H9 (cell line): Measurements from ENCODE around the gene BBS12. TPM values are rescaled to one million over a fixed set of nuclear protein-coding genes. Genes with fewer than 3 reads are reported as not detected.

ENCODE experiments used
- DNase-seq: peaks from one replicate; pipeline ENCODE4 v3.0.0-alpha.2; 2017
- H2AFZ ChIP-seq: one replicate; pipeline ENCODE4 v1.6.1; 2013; ENCODE audit warnings: mild to moderate bottlenecking, low read length, control low read depth, moderate library complexity
- H2AK5ac ChIP-seq: 2 replicates; pipeline ENCODE4 v1.6.1; 2013; ENCODE audit warnings: low read length, control low read depth, mixed read lengths; ENCODE audit not compliant: insufficient read length
- H2BK120ac ChIP-seq: one replicate; pipeline ENCODE4 v1.6.1; 2013; ENCODE audit warnings: low read depth, mild to moderate bottlenecking, low read length, control low read depth, inconsistent platforms; ENCODE audit not compliant: poor library complexity, severe bottlenecking
- H2BK12ac ChIP-seq: 2 replicates; pipeline ENCODE4 v1.6.1; 2013; ENCODE audit warnings: low read length, control low read depth, mixed read lengths, low read depth; ENCODE audit not compliant: insufficient read length
- H2BK15ac ChIP-seq: 2 replicates; pipeline ENCODE4 v1.6.1; 2013; ENCODE audit warnings: low read depth, low read length, control low read depth
- H2BK20ac ChIP-seq: one replicate; pipeline ENCODE4 v1.6.1; 2013; ENCODE audit warnings: low read depth, mild to moderate bottlenecking, low read length, control low read depth, inconsistent platforms; ENCODE audit not compliant: poor library complexity, severe bottlenecking
- H2BK5ac ChIP-seq: 2 replicates; pipeline ENCODE4 v1.6.1; 2013; ENCODE audit warnings: low read length, control low read depth, mixed read lengths; ENCODE audit not compliant: insufficient read length
- H3K14ac ChIP-seq: 2 replicates; pipeline ENCODE4 v1.6.1; 2013; ENCODE audit warnings: low read length, control low read depth; ENCODE audit not compliant: insufficient read depth
- H3K18ac ChIP-seq: 2 replicates; pipeline ENCODE4 v1.6.1; 2013; ENCODE audit warnings: low read depth, mild to moderate bottlenecking, mixed read lengths, low read length, control low read depth; ENCODE audit not compliant: insufficient read length
- H3K23ac ChIP-seq: 2 replicates; pipeline ENCODE4 v1.6.1; 2013; ENCODE audit warnings: low read length, control low read depth, mixed read lengths, low read depth; ENCODE audit not compliant: insufficient read length
- H3K23me2 ChIP-seq: 2 replicates; pipeline ENCODE4 v1.6.1; 2013; ENCODE audit warnings: low read depth, mild to moderate bottlenecking, mixed read lengths, low read length, control low read depth; ENCODE audit not compliant: insufficient read length, poor library complexity, severe bottlenecking
- H3K27ac ChIP-seq: 2 replicates; pipeline ENCODE4 v1.5.1; 2013; ENCODE audit warnings: low read length, control low read depth, mixed read lengths, low read depth; ENCODE audit not compliant: insufficient read length
- H3K27me3 ChIP-seq: 2 replicates; pipeline ENCODE4 v1.6.1; 2013; ENCODE audit warnings: low read length, control low read depth, inconsistent platforms; ENCODE audit not compliant: insufficient read depth
- H3K4ac ChIP-seq: 2 replicates; pipeline ENCODE4 v1.6.1; 2013; ENCODE audit warnings: low read depth, mild to moderate bottlenecking, control low read depth, inconsistent platforms, low read length, moderate library complexity
- H3K4me1 ChIP-seq: 2 replicates; pipeline ENCODE4 v1.6.1; 2013; ENCODE audit warnings: low read length, control low read depth, inconsistent platforms; ENCODE audit not compliant: insufficient read depth
- H3K4me2 ChIP-seq: 2 replicates; pipeline ENCODE4 v1.6.1; 2013; ENCODE audit warnings: low read length, control low read depth, mixed read lengths; ENCODE audit not compliant: insufficient read length, insufficient read depth
- H3K56ac ChIP-seq: 2 replicates; pipeline ENCODE4 v1.6.1; 2013; ENCODE audit warnings: low read depth, mild to moderate bottlenecking, mixed read lengths, low read length, control low read depth; ENCODE audit not compliant: insufficient read length
- H3K79me1 ChIP-seq: 2 replicates; pipeline ENCODE4 v1.6.1; 2013; ENCODE audit warnings: low read depth, mild to moderate bottlenecking, moderate library complexity, low read length, control low read depth, inconsistent platforms; ENCODE audit not compliant: insufficient read depth, poor library complexity, severe bottlenecking
- H3K79me2 ChIP-seq: 2 replicates; pipeline ENCODE4 v1.6.1; 2013; ENCODE audit warnings: low read length, control low read depth, inconsistent platforms; ENCODE audit not compliant: insufficient read depth
- H3K9ac ChIP-seq: 2 replicates; pipeline ENCODE4 v1.6.1; 2013; ENCODE audit warnings: low read length, control low read depth, mixed read lengths; ENCODE audit not compliant: insufficient read length; ENCODE audit errors: extremely low read depth
- H3K9me3 ChIP-seq: one replicate; pipeline ENCODE4 v1.6.1; 2013; ENCODE audit warnings: low read depth, low read length, inconsistent platforms; ENCODE audit not compliant: control insufficient read depth
- H3T11ph ChIP-seq: one replicate; pipeline ENCODE4 v1.6.1; 2013; ENCODE audit warnings: mild to moderate bottlenecking, low read length, control low read depth, inconsistent platforms
- H4K20me1 ChIP-seq: one replicate; pipeline ENCODE4 v1.6.1; 2013; ENCODE audit not compliant: control insufficient read depth, insufficient read length, insufficient read depth
- H4K5ac ChIP-seq: 2 replicates; pipeline ENCODE4 v1.6.1; 2013; ENCODE audit warnings: low read depth, mild to moderate bottlenecking, mixed read lengths, low read length, control low read depth; ENCODE audit not compliant: insufficient read length
- H4K8ac ChIP-seq: replicated peaks from 2 replicates; pipeline ENCODE4 v1.6.1; 2013; ENCODE audit warnings: low read length, control low read depth, mixed read lengths, low read depth; ENCODE audit not compliant: insufficient read length
- H4K91ac ChIP-seq: 2 replicates; pipeline ENCODE4 v1.6.1; 2013; ENCODE audit warnings: low read depth, mild to moderate bottlenecking, moderate library complexity, mixed read lengths, low read length, control low read depth; ENCODE audit not compliant: insufficient read length
- H3K27ac Mint-ChIP-seq, 3 experiments: 2 replicates in 2 of 3; 3 replicates in 1 of 3; pipeline ENCODE4 v1.8.0; 2020 to 2021; ENCODE audit warnings: mixed read lengths in 3 of 3, mild to moderate bottlenecking in 1 of 3, moderate library complexity in 1 of 3
- H3K27me3 Mint-ChIP-seq: 2 replicates; pipeline ENCODE4 v1.8.0; 2021; ENCODE audit warnings: low read depth, mild to moderate bottlenecking, moderate library complexity, mixed read lengths
- H3K36me3 Mint-ChIP-seq, 3 experiments: 2 replicates in 2 of 3; 3 replicates in 1 of 3; pipeline ENCODE4 v1.8.0; 2020 to 2021; ENCODE audit warnings: low read depth in 3 of 3, mixed read lengths in 3 of 3; ENCODE audit not compliant: insufficient read depth in 1 of 3
- H3K4me1 Mint-ChIP-seq, 2 experiments: 2 replicates each; pipeline ENCODE4 v1.8.0; 2020; ENCODE audit warnings: mixed read lengths in 2 of 2
- H3K4me3 Mint-ChIP-seq, 2 experiments: 2 replicates in 1 of 2; 3 replicates in 1 of 2; pipeline ENCODE4 v1.8.0; 2020 to 2021; ENCODE audit warnings: mild to moderate bottlenecking in 2 of 2, mixed read lengths in 2 of 2, moderate library complexity in 1 of 2
- H3K9me3 Mint-ChIP-seq, 2 experiments: 2 replicates in 1 of 2; 3 replicates in 1 of 2; pipeline ENCODE4 v1.8.0; 2020; ENCODE audit warnings: mild to moderate bottlenecking in 2 of 2, mixed read lengths in 2 of 2, moderate library complexity in 1 of 2
- WGBS: extraction: QIAGEN DNeasy Blood & Tissue Kit; methylation state at CpG from one replicate; pipeline ENCODE4 v1.1.7; 2013; ENCODE audit warnings: missing lambda C conversion rate, low lambda C conversion rate, mixed read lengths; ENCODE audit not compliant: insufficient read length; ENCODE audit errors: extremely low coverage; 5-methylcytosine and 5-hydroxymethylcytosine counted together
- total RNA-seq: library from RNA; stranded (reverse); gene quantifications from 2 replicates; pipeline ENCODE4 v1.2.1, GENCODE V29; 2021
- TF ChIP-seq, protein P1 (sequence below): fragments of 200-600 bp; sonication (generic); conservative IDR thresholded peaks from 3 replicates; pipeline ENCODE4 v1.8.0; 2021; ENCODE audit warnings: antibody characterized with exemption, mild to moderate bottlenecking

Gene BBS12
- total RNA-seq, 1 experiment from 2014 or later, result 1.2 TPM

- H3K18ac ChIP-seq, result no peak overlapping the region
- no peak overlapping the region for H3T11ph ChIP-seq
- no peaks in the 10 kb centered on the region for H3K79me1 ChIP-seq
- H2BK15ac ChIP-seq, result no peak overlapping the region
- TF ChIP-seq, protein P1, sequence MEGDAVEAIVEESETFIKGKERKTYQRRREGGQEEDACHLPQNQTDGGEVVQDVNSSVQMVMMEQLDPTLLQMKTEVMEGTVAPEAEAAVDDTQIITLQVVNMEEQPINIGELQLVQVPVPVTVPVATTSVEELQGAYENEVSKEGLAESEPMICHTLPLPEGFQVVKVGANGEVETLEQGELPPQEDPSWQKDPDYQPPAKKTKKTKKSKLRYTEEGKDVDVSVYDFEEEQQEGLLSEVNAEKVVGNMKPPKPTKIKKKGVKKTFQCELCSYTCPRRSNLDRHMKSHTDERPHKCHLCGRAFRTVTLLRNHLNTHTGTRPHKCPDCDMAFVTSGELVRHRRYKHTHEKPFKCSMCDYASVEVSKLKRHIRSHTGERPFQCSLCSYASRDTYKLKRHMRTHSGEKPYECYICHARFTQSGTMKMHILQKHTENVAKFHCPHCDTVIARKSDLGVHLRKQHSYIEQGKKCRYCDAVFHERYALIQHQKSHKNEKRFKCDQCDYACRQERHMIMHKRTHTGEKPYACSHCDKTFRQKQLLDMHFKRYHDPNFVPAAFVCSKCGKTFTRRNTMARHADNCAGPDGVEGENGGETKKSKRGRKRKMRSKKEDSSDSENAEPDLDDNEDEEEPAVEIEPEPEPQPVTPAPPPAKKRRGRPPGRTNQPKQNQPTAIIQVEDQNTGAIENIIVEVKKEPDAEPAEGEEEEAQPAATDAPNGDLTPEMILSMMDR, result peak; percentile 88
- no CpG with 5 or more reads among the region's 2 CpGs for WGBS
- H3K4ac ChIP-seq, result no peak overlapping the region
- H3K14ac ChIP-seq, result no peak overlapping the region
- no peaks in the 10 kb centered on the region for H3K23me2 ChIP-seq
- H4K91ac ChIP-seq, result no peak overlapping the region
- no peak overlapping the region for H3K23ac ChIP-seq
- H2AK5ac ChIP-seq, result no peak overlapping the region
- Mint-ChIP-seq H3K27me3 (no peaks in the 10 kb centered on the region), H3K36me3 (no peaks in the 10 kb centered on the region), H3K4me1 (peaks cover 27 to 28% of the 10 kb centered on the region in 2 experiments), H3K9me3 (no peaks in the 10 kb centered on the region), H3K4me3 (no peak overlapping the region), H3K27ac (0 out of 7 replicates have a peak overlapping the region, but pooled peaks of 1 of the 3 experiments have one; percentile 3)
- no peak overlapping the region for H2BK12ac ChIP-seq
- H4K20me1 ChIP-seq, result no peaks in the 10 kb centered on the region
- no peaks in the 10 kb centered on the region for H3K27me3 ChIP-seq
- no peak overlapping the region for H2BK5ac ChIP-seq
- no peaks in the 10 kb centered on the region for H3K4me1 ChIP-seq
- no peaks in the 10 kb centered on the region for H3K9me3 ChIP-seq
- DNase-seq, result no peak
- H4K5ac ChIP-seq, result no peak overlapping the region
- H2BK120ac ChIP-seq, result no peak overlapping the region
- H3K27ac ChIP-seq, result no peak overlapping the region
- H3K56ac ChIP-seq, result no peak overlapping the region
- H3K9ac ChIP-seq, result no peak overlapping the region
- H4K8ac ChIP-seq, result no peak overlapping the region
- no peaks in the 10 kb centered on the region for H3K79me2 ChIP-seq
- H2AFZ ChIP-seq, result no peak overlapping the region
- H2BK20ac ChIP-seq, result no peak overlapping the region
- H3K4me2 ChIP-seq, result no peak overlapping the region
Measured at GRCh38 chr4:122758033-122758432, 25.5 kb downstream of the BBS12 start.
